ENCODE results near the gene PHC1. TPM values are rescaled to one million over a fixed set of nuclear protein-coding genes. Genes with fewer than 3 reads are reported as not detected.

Gene PHC1
- total RNA-seq, 6 experiments from 2014 or later = 17.2 to 22.3 (median 19.9) TPM

DNA sequence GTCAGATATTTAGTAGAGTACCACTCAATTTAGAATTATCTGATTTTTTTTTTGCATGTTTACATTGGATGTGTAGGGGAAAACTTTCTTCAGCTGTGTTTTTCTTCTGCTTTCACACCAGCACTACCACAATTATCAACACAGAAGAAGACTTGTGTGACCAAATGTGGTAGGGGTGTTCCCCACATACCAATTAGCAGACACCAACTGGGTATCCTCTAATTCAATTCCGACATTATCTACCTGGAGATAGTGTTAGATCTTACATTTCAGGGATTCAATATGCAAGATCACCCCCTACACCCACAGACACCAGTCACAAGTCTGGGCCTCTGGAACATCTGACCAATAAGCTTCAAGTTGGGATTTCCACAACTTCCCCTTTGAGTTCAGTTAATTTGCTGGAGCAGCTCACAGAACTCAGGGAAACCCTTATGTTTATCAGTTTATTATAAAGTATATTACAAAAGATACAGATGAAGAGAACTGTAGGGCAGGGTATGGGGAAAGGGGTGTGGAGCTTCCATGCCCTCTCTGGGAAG is 71.0 kb downstream of the PHC1 start:
- no peak overlapping the region for H3K27ac Mint-ChIP-seq
- no peaks in the 10 kb centered on the region for H3K4me1 Mint-ChIP-seq (ENCODE audit: low read depth)
- TF ChIP-seq, protein P1, sequence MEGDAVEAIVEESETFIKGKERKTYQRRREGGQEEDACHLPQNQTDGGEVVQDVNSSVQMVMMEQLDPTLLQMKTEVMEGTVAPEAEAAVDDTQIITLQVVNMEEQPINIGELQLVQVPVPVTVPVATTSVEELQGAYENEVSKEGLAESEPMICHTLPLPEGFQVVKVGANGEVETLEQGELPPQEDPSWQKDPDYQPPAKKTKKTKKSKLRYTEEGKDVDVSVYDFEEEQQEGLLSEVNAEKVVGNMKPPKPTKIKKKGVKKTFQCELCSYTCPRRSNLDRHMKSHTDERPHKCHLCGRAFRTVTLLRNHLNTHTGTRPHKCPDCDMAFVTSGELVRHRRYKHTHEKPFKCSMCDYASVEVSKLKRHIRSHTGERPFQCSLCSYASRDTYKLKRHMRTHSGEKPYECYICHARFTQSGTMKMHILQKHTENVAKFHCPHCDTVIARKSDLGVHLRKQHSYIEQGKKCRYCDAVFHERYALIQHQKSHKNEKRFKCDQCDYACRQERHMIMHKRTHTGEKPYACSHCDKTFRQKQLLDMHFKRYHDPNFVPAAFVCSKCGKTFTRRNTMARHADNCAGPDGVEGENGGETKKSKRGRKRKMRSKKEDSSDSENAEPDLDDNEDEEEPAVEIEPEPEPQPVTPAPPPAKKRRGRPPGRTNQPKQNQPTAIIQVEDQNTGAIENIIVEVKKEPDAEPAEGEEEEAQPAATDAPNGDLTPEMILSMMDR (IDR thresholded peaks at IDR 0.05) = no peak
- DNase-seq = no peak
- H3K4me3 Mint-ChIP-seq = no peak overlapping the region
- peaks cover 2% of the 10 kb centered on the region; the same call in 1 of the 2 replicates for H3K27me3 Mint-ChIP-seq (ENCODE audit: insufficient read depth)
- 0 out of 2 replicates have a peak, but pooled peaks cover 4% of the 10 kb centered on the region for H3K9me3 Mint-ChIP-seq
- H3K36me3 Mint-ChIP-seq (ENCODE audit: low read depth) = no peaks in the 10 kb centered on the region

DNA sequence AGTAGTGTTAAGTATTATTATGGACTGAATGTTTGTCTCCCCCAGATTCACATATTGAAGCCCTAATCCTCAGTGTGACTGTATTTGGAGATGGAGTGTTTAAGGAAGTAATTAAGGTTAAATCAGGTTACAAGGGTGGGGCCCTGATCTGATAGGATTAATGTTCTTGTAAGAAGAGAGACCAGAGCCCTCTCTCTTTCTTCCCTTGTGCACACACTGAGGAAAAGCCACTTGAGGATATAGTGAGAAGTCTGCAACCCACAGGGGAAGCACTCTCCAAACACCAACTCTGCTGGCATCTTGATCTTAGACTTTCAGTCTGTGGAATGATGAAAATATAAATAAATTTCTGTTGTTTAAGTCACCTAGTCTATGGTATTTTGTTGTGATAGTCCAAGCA is 72.9 kb downstream of the PHC1 start:
- Mint-ChIP-seq H3K9me3 (no peaks in the 10 kb centered on the region), H3K27ac (no peak overlapping the region), H3K27me3 (ENCODE audit: insufficient read depth) (peaks cover 2% of the 10 kb centered on the region; the same call in 1 of the 2 replicates), H3K36me3 (ENCODE audit: low read depth) (no peaks in the 10 kb centered on the region), H3K4me1 (ENCODE audit: low read depth) (no peaks in the 10 kb centered on the region), H3K4me3 (no peak overlapping the region)
- no peak for DNase-seq
- TF ChIP-seq, protein P1 (IDR thresholded peaks at IDR 0.05) = no peak

DNA sequence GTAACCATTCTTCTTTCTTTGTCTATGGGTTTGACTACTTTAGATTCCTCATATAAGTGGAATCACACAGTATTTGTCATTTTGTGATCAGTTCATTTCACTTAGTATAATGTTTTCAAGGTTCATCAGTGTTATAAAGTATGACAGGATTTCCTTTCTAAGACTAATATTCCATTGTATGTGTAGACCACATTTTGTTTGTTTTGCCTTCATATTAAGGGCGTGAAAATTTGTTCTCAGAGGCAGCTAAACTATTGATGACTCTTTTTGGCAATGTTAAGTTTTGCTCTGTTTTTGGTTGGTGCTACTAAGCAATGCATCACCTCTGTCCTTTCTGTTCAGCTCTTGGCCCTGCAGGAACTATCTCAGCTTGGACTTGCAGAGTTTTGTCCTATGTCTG is 73.4 kb downstream of the PHC1 start:
- TF ChIP-seq, protein P1 (IDR thresholded peaks at IDR 0.05) = no peak
- Mint-ChIP-seq H3K27ac (no peak overlapping the region), H3K27me3 (ENCODE audit: insufficient read depth) (peaks cover 2% of the 10 kb centered on the region; the same call in 1 of the 2 replicates), H3K9me3 (no peaks in the 10 kb centered on the region), H3K4me3 (no peak overlapping the region), H3K4me1 (ENCODE audit: low read depth) (no peaks in the 10 kb centered on the region), H3K36me3 (ENCODE audit: low read depth) (no peaks in the 10 kb centered on the region)
- DNase-seq = no peak

DNA sequence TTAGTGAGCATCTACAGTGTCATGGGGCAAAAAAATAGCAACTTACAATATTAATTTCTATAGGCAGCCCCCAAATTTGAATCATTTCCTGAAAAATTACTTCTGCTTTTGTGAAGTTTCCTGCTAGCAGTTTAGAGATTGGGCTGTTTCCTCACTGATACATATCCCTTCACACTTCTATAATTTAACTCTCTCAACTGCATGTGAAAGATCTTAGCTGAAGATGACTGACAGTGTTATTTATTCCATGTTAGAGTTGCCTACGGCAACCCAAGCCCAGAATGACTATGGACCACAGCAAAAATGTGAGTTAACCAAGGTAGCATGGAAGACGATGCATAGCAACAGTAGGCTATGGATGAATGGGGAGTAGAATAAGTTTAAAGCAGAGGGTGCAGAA is 75.1 kb downstream of the PHC1 start, which contains the start of gene KLRG1:
KLRG1 (plus strand) TSS at position 134 of the 400 bp plus-strand sequence; CDS start at position 224, 90 bp downstream.
- DNase-seq = no peak
- Mint-ChIP-seq H3K4me1 (ENCODE audit: low read depth) (no peaks in the 10 kb centered on the region), H3K36me3 (ENCODE audit: low read depth) (no peaks in the 10 kb centered on the region), H3K9me3 (no peaks in the 10 kb centered on the region), H3K4me3 (no peak within 1 kb of the TSS), H3K27me3 (ENCODE audit: insufficient read depth) (peaks cover 2% of the 10 kb centered on the region; the same call in 1 of the 2 replicates), H3K27ac (no peak within 1 kb of the TSS)
- TF ChIP-seq, protein P1 (IDR thresholded peaks at IDR 0.05) = no peak

Other genes starting within 250 kb of the PHC1 start
- 10 to 100 TPM in 1 of 6 experiments, 1 to 10 TPM in 5; 8.5 to 10.7 (median 9.0) TPM for gene RIMKLB, start 216.5 kb upstream of the PHC1 start, total RNA-seq (2021; fragmentation: NEBNext Ultra II Directional; extraction: Animal tissue kit (Norgen Biotek cat#: 25700))
- gene A2ML1, start 91.9 kb upstream of the PHC1 start, total RNA-seq (2021; fragmentation: NEBNext Ultra II Directional; extraction: Animal tissue kit (Norgen Biotek cat#: 25700)) = not detected
- 100 to 1,000 TPM; 138 to 160 (median 151) TPM for gene M6PR, start 35.1 kb downstream of the PHC1 start, total RNA-seq (2021; fragmentation: NEBNext Ultra II Directional; extraction: Animal tissue kit (Norgen Biotek cat#: 25700))
- gene KLRG1, start 75.0 kb downstream of the PHC1 start, total RNA-seq (2021; fragmentation: NEBNext Ultra II Directional; extraction: Animal tissue kit (Norgen Biotek cat#: 25700)) = under 1 TPM in 2 of 6 experiments, not detected in 4; 0.25 to 0.26 TPM
- under 1 TPM; 0.23 to 0.50 (median 0.33) TPM for gene A2M, start 201.4 kb downstream of the PHC1 start, total RNA-seq (2021; fragmentation: NEBNext Ultra II Directional; extraction: Animal tissue kit (Norgen Biotek cat#: 25700))

All from HFFc6 (cell line).